Adrenal gland (tissue), 5 donors: ENCODE measurements around the gene CTCF.

ENCODE experiments used
- CTCF ChIP-seq, 6 experiments: fragments of 450-650 bp in 4 of 6; fragments of 200-600 bp in 2 of 6; sonication (generic) in 1 of 6; IDR thresholded peaks; 1 replicate in 5 of 6; 2 replicates in 1 of 6; pipeline versions ENCODE4 v1.5.1 to v1.8.0; 2016 to 2021; ENCODE audit warnings: antibody characterized with exemption in 6 of 6, mild to moderate bottlenecking in 2 of 6, moderate library complexity in 1 of 6
- POLR2A ChIP-seq, 2 donors: fragments of 450-650 bp; IDR thresholded peaks; one replicate each; pipeline ENCODE4 v1.6.1; 2017; ENCODE audit warnings: antibody characterized with exemption in 2 of 2, mild to moderate bottlenecking in 2 of 2, moderate library complexity in 1 of 2
- donor health status: DM: no; HTN: no; CAD: no.

DNA sequence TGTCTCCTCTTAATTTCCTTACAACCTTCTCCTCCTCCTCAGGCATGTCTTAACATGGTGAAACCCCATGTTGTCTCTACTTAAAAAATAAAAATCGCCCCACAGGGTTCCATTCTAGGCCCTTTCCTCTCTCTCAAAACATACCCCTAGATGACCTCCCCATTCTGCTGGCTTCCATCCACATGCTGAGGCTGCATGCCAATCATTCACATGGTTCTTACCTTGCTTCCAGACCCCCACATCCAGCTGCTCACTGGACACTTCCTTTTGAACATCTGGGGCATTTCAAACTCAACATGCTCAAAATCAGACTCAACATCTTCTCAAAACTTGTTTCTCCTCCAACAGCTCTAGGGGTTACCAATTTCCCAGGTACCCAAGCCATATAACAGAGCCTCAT lies 12.4 kb upstream of the CTCF start:
- TF ChIP-seq CTCF (IDR thresholded peaks at IDR 0.05): no peak
- no peak for TF ChIP-seq POLR2A (IDR thresholded peaks at IDR 0.05)
